ENCODE measurements around the gene ADCY3.

GRCh38 chr2:24929230-24929629, 9.2 kb upstream of the ADCY3 start:
- TF ChIP-seq, protein P1, sequence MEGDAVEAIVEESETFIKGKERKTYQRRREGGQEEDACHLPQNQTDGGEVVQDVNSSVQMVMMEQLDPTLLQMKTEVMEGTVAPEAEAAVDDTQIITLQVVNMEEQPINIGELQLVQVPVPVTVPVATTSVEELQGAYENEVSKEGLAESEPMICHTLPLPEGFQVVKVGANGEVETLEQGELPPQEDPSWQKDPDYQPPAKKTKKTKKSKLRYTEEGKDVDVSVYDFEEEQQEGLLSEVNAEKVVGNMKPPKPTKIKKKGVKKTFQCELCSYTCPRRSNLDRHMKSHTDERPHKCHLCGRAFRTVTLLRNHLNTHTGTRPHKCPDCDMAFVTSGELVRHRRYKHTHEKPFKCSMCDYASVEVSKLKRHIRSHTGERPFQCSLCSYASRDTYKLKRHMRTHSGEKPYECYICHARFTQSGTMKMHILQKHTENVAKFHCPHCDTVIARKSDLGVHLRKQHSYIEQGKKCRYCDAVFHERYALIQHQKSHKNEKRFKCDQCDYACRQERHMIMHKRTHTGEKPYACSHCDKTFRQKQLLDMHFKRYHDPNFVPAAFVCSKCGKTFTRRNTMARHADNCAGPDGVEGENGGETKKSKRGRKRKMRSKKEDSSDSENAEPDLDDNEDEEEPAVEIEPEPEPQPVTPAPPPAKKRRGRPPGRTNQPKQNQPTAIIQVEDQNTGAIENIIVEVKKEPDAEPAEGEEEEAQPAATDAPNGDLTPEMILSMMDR (IDR thresholded peaks at IDR 0.05; ENCODE audit: poor library complexity, severe bottlenecking) = no peak
- TF ChIP-seq TAF1 (IDR thresholded peaks at IDR 0.05; ENCODE audit: low read depth) = no peak
- TF ChIP-seq EP300 (conservative IDR thresholded peaks at IDR 0.05; ENCODE audit: poor library complexity, severe bottlenecking) = no peak
- TF ChIP-seq POLR2AphosphoS5 (IDR thresholded peaks at IDR 0.05) = no peak
- TF ChIP-seq EZH2 (IDR thresholded peaks at IDR 0.05; ENCODE audit: borderline replicate concordance, insufficient read depth, low read length, poor library complexity, severe bottlenecking) = no peak
- TF ChIP-seq MXI1 (conservative IDR thresholded peaks at IDR 0.05; ENCODE audit: poor library complexity, severe bottlenecking) = no peak

Measured in neural cell (in vitro differentiated cells).